ENCODE measurements around the gene B4GALT7.
"Not testable (repeated sequence)": the region's sequence is repeated elsewhere in the genome, so short reads cannot be mapped to it uniquely, and the experiment has no call there.

Gene B4GALT7, protein sequence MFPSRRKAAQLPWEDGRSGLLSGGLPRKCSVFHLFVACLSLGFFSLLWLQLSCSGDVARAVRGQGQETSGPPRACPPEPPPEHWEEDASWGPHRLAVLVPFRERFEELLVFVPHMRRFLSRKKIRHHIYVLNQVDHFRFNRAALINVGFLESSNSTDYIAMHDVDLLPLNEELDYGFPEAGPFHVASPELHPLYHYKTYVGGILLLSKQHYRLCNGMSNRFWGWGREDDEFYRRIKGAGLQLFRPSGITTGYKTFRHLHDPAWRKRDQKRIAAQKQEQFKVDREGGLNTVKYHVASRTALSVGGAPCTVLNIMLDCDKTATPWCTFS

DNA sequence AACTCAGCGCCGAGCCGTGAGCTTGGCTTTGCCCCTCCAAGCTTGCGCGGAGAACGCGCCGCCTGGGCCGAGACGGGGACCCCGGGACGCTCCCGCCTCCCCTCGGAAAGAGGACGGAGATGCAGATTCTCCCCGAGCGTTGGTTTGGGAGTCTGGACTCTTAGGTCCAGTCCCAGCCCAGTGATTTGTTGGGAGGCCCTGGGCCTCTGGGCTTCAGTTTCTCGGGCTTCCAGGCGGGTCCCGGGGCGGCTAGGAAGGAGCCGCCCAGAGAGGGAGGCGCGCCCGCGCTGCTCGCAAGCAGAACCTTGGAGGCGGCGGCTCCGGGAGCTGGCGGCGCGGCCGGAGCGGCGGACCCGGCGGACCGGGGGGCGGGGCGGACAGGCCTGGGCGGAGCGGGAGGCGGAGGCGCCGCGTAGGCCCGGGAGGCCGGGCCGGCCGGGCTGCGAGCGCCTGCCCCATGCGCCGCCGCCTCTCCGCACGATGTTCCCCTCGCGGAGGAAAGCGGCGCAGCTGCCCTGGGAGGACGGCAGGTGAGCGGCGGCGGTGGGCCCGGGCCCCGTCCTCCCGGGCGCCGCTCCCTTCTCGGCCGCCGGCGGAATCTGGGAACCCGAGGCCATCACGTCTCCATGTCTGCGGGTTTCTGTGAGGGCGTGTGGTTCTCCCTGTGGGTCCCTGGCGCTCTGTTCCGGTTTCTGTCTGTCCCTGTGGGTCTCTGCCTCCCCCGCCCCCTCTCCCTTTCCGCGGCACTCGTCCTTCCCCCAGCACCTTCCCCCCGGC, at the start of gene B4GALT7:
B4GALT7 (plus strand) TSS at position 402 of the 777 bp plus-strand sequence; CDS start at position 481, 79 bp downstream.
- peak; percentile 76 for DNase-seq (ENCODE audit: low read depth, low spot score)

DNA sequence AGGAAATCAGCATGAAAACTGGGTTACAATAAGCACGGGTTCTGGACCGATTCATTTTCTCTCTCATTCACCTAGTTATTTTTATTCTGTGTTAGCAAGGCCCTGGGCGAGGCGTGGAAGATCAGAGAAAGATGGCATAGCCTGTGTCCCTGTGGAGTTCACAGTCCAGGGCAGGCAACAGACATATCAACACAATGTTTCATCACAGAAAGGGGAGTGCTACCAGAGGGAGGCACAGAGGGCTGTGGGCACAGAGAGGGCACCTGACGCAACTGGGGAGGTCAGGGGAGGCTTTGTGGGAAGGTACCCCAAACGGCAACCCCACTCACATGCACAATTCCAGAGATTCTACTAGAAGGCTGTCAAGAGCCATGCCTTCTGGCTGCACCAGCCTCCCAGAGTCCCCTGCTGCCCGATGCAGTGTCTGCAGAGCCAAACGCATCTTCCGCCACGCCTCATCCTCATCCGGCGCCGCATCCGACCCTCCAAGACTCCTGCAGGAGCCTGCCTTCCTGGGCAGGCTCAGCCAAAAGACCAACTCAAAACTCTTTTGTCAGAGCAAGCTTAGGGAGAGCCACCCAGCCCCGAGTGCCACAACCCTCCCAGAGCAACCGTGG, 47.0 kb upstream of the B4GALT7 start:
- DNase-seq (ENCODE audit: low read depth, low spot score), result peak; percentile 35

DNA sequence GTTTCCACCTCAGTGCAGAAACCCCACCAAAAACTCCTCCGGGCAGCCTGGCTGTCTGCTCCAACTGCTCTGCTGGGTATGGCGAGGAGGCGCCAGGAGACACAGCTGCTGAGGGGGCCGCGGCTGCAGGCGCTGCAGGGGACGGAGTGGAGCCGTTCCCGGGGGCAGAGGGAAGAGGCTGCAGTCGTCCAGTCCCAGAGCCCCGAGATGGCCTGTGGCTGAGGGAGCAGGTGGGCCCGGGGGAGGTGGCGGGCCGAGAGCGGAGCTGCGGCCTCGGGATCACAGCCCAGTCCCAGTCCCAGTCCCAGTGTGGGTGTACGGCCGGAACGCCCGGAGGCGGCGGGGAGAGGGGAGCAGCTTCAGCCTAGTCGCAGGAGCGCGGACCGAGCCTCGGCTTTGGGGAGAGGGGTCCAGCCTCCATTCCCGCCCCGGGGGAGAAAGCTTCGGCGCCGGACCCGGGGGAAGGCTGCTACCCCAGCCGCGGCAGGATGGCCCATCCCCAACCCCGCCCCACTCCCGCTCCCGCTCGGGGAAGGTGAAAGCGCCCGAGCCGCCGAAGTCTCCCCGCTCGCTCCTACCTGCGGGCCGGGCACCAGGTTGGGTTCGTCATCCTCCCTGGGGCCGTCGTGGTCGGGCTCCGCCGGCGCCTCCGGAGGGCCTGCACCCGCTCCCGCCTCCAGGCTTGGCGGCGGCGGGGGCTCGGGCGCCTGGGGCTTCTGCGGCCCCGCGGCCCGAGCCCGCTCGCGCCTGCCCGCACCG, 46.1 kb upstream of the B4GALT7 start:
- DNase-seq (ENCODE audit: low read depth, low spot score), result peak; percentile 49

DNA sequence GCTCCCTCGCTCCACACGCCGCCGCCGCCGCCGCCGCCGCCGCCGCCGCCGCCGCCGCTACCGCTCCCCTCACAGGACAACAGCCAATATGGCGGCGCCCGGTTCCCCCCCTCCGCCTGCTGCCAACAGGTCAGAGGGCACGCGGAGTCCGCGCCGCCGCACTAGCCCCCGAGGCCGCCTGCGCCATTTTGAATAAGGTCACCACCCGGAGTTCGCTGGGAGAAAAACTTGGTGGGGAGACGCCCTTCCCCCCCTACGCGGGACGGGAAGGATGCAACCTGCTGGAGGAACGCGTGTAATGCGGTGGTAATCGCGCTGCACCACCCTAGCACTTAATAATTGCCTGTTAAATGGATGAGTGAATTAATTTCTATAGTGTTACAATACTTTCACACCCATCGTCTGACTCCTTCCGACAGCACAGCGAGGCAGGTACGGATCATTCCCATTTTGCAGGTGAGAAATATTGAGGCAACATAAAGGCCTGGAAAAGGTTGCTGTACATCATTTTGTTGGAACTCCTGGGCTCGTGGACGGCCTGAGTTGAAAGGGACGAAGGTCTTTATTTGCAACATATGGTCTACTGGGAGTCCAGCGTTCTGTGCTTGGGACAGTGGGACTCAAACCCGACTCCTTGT, 45.3 kb upstream of the B4GALT7 start, which contains the start of gene FAM193B:
FAM193B (minus strand) TSS at position 90 of the 638 bp plus-strand sequence. CDS start 105 bp downstream, outside the sequence.
- peak; percentile 96 for DNase-seq (ENCODE audit: low read depth, low spot score)

DNA sequence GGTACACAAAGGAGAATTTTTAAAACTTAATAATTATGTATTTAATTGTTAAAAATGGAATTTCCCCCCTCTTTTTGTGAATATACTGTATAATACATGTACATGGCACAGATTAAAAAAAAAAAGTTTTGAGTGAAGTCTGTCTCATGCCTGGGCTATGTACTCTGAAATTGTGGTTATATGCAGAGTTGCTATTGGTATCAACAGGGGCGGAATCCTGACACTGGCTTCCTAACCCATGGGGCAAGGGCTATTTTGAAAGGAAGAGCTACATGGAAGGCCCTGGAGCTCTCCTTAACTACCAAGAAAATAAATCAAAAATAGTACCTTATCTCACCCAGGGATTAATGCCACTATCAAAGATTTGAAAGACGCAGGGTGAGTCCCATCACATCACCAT, 44.7 kb upstream of the B4GALT7 start:
- no peak for DNase-seq (ENCODE audit: low read depth, low spot score)

DNA sequence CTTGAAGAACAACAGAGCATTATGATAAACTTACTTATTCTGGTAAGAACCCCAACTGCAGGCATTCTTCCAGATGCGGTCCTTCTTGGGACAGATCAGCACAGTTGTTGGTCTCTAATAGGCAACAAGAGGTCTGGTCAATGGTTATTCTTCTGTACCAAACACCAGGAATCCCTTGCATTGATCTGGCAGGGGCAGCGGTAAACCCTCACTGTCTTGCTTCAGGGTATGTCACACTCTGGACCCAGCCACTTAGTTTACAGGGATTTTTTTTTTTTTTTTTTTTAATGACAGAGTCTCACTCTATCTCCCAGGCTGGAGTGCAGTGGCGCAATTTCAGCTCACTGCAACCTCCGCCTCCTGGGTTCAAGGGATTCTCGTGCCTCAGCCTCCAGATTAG, 44.3 kb upstream of the B4GALT7 start:
- DNase-seq (ENCODE audit: low read depth, low spot score), result no peak

DNA sequence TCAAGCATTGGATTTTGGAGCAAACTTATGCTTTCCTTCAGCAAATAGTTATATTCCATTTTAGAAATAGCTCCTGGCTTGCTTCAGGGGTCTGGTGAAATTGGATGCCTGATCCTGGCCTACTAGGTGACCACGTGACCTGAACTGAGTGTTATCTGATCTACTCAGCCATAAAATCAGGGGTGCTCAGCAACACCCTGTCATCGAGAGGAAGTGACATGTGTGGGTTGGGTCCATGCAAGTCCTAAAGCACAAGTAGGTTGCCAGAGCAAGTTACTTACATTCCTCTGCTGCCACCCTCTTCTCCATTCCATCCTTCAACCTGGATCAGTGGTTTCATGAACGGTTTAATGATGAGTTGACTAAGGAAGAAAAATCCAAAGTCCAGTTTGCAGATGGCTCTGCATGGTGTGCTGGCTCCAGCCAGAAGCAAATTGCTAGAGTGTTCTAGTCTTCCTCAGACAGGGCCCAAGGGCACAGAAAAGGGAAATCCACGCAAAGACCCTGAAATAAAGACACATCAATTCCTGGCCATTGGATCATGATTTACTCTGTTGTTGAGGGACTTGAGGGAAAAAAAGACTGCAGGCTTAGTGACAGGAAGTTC, 42.8 kb upstream of the B4GALT7 start:
- DNase-seq (ENCODE audit: low read depth, low spot score), result no peak

DNA sequence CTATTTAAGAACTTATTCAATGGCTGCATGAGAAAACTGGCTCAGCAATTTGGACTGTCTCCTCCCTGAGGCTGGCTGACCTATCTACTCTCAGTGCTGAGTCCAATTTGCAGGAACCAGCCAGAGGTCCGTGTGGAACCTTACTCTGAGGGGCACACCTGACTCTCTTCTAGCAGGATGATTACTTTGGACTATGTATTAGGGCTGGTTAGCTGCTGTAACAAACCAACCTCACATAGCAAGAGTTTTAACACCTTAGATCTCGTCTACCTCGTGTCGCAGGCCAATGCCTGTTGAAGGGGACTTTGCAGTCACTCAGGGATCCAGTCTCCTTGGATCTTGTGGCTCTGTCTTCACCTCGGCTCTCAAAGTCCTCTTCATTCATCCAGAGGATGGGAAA, 42.1 kb upstream of the B4GALT7 start:
- DNase-seq (ENCODE audit: low read depth, low spot score), result no peak

DNA sequence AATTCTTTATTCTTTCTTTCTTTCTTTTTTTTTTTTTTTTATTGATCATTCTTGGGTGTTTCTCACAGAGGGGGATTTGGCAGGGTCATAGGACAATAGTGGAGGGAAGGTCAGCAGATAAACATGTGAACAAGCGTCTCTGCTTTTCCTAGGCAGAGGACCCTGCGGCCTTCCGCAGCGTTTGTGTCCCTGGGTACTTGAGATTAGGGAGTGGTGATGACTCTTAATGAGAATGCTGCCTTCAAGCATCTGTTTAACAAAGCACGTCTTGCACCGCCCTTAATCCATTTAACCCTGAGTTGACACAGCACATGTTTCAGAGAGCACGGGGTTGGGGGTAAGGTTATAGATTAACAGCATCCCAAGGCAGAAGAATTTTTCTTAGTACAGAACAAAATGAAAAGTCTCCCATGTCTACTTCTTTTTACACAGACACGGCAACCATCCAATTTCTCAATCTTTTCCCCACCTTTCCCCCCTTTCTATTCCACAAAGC, 40.4 kb upstream of the B4GALT7 start:
- not testable (repeated sequence) for DNase-seq (ENCODE audit: low read depth, low spot score)

DNA sequence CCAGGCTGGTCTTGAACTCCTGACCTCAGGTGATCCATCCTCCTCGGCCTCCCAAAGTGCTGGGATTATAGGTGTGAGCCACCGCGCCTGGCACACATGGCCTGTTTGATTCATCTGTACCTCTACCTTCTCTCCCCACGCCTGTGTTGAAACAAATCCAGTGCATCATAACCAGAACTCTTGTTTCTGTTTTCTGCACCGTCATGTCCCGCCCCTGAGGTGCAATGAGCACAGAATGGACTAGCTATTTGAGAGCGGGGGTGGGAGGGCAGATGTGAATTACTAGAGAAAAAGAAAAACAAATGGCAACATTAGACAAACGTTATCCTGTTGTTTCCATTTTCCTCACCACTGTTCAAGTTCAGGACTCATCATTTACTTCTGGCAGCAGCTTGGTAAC, 34.9 kb upstream of the B4GALT7 start:
- DNase-seq (ENCODE audit: low read depth, low spot score), result no peak

DNA sequence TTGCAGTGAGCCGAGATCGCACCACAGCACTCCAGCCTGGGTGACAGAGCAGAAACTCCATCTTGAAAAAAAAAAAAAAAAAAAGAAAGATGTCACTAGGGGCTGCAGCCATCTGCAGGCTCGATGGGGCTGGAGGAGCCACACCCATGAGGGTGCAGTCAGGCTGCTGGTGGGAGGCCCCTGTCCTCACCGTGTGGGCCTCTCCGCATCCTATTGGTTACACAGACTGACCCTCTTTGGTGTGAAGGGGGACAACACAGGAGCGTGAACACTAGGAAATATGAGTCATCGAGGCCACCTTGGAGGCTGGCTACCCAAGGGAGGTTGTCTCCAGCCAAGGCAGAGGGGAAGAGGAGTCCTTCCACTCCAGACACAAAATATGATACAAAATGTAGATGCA, 31.6 kb upstream of the B4GALT7 start:
- DNase-seq (ENCODE audit: low read depth, low spot score), result no peak

DNA sequence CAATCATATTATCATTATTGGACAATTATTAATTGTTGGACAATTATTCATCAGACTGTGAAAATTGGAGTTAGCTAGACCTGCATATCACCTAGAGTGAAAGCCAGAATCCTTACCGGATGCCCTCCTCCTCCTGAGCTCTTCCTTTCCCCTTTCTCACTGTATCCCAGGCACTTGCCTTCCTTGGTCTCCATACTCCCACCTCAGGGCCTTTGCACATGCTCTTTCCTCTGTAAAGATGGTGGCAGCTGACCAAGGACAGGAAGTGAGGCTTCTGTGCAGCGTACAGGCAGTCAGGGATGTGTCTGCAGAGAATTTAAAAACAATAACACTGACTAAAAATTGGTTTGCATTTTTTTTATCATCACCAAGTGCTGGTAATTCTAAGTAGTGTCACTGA, 30.0 kb upstream of the B4GALT7 start:
- DNase-seq (ENCODE audit: low read depth, low spot score), result no peak

DNA sequence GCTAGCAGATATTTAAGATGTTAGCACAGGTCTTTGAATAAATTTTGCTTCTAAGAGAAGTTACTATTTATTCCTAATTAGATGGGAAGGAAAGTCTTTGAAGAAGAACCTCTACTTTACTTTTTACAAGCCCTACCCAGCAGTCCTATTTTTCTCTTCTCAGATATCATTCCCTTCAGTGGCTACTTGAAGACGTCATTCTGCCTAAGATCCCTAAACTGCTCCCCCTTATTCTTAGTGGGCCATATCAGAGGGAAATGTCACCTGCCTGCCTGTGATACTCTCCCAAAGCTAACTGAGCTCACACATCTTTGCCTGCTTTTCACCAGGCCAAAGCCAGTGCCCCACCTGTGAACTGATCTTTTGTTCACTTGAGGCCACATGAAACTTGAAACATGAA, 24.4 kb upstream of the B4GALT7 start:
- DNase-seq (ENCODE audit: low read depth, low spot score), result no peak

DNA sequence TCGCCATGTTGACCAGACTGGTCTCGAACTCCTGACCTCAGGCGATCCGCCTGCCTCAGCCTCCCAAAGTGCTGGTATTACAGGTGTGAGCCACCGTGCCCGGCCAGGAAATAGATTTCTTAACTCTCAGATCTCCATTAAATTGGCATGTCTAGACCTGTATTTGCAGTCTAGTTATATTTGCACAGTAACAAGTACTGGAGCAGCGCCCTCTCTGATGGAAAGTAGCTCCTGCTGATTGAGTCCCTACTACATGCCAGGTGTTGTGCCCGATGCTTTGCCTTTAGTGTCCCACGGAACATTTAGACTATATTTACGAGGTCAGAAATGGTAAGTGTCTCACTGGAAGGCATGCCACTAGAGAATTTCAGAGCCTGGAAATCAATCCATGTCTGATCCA, 23.8 kb upstream of the B4GALT7 start:
- no peak for DNase-seq (ENCODE audit: low read depth, low spot score)

DNA sequence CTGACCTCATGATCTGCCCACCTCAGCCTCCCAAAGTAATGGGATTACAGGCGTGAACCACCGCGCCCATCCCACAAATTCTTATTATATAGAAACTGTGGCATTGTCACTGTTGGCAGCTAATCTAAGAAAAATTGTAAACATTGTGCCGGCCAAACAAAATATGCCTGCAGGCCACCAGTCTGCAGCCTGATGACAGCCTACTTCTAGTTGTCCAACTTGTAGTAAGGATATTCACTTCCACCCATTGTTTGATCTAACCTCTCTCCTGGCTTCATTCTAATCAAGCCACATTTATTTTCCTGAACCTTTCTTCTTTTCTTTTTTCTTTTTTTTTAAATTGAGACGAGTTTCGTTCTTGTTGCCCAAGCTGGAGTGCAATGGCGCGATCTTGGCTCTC, 21.6 kb upstream of the B4GALT7 start:
- no peak for DNase-seq (ENCODE audit: low read depth, low spot score)

DNA sequence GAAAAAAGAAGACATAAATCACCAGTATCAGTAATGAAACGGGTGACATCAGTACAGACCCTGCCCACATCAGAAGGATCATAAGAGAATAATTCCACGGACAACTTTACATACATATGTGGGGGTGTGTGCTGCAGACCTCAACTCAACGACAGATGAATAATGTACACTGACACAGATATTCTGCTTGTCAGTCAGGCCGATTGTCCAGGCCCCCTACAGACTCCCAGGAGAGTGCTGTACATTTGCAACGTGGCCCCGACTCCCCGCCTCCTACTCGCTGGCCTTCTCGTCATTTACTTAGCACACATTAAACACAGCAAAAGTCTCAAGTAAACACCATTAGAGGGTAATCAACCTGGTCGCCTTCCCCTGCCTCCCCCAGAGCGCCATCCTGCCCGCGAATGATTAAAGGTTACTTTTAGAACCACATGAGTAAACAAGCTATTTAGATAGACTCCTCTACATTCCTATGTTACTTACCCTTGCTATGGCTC, 11.5 kb upstream of the B4GALT7 start:
- DNase-seq (ENCODE audit: low read depth, low spot score), result no peak

DNA sequence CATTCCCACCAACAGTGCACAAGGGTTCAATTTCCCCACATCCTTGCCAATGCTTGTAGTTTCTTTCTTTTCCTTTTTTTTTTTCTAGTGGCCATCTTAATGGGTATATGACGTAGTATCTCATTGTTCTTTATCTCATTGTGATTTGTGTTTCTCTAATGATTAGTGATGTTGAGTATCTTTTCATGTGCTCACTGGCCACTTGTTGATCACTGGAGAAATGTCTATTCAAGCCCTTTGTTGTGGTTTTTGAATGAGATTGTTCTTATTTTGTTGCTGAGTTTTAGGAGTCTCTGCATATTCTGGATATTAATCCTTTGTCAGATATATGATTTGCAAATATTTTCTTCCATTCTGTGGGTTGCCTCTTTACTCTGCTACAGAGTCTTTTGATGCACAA, 9.5 kb upstream of the B4GALT7 start:
- no peak for DNase-seq (ENCODE audit: low read depth, low spot score)

DNA sequence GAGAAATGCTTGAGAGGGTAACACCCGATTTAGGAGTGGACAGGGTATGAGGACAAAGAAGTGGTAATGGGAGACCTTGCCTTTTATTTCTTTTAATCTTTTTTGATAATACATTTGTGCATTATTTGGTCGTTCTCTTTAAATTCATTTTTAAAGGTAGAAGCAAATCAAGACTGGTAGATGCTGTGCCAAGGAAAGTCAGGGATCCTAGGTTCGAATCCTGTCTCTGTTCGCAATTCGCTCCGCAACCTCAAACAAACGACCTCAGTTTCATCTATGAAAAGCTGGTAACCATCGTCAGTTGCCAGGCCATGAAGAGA, 8.3 kb upstream of the B4GALT7 start:
- DNase-seq (ENCODE audit: low read depth, low spot score), result no peak

DNA sequence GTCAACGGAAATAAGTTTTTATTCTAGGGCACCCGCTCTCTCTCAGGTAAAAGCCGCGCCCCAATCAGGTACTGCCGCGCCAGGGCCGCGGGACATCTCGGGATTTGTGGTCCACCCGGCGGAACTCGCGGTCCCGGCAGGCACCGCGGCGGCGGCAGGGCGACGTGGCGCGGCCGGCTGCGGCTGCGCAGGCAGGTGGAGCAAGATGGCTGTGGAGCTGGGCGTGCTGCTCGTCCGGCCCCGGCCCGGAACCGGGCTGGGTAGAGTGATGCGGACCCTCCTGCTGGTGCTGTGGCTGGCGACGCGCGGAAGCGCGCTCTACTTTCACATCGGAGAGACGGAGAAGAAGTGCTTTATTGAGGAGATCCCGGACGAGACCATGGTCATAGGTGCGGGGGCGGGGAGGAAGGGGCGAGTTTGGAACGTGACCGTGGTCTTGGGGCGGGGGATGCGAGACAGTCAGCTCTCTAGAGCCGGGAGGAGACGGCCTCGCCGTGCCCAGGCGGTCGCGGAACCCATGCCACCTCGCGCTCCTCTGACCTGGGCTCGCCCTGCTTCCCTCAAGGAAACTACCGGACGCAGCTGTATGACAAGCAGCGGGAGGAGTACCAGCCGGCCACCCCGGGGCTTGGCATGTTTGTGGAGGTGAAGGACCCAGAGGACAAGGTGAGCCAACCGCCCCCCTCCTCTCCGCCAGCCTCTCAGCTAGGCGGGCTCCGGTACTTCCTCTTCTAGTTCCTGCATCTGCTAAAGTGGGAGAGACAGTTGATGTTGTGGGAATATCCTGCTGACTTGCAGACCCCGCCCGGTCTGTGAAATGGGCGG, 7.7 kb upstream of the B4GALT7 start, which contains the start of gene TMED9:
TMED9 (plus strand) TSS at position 194 of the 825 bp plus-strand sequence; CDS start at position 206, 12 bp downstream.
- peak; percentile 91 for DNase-seq (ENCODE audit: low read depth, low spot score)

DNA sequence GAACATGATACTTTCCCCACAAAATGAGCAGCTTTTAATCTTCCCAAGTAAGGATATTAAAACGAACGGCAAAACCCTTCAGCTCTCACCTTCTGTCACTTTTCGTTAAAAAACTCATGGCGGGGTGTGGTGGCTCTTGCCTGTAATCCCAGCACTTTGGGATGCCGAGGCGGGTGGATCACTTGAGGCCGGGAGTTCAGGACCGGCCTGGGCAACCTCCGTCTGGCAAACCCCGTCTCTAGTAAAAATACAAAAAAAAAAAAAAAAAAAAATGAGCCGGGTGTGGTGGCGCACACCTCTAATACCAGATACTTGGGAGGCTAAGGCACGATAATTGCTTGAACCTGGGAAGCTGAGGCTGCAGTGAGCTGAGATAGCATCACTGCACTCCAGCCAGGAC, 7.0 kb upstream of the B4GALT7 start:
- DNase-seq (ENCODE audit: low read depth, low spot score), result no peak
